KMS-11 (cell line): Measurements from ENCODE around the gene MYL1.

ENCODE experiments used
- H2AFZ ChIP-seq: fragments of 200-600 bp; sonication (generic); 2 replicates; pipeline ENCODE4 v1.6.1; 2016; ENCODE audit warnings: antibody characterized with exemption, mixed run types, low read depth
- H3K27ac ChIP-seq: fragments of 200-600 bp; sonication (generic); 2 replicates; pipeline ENCODE4 v1.6.1; 2016; ENCODE audit warnings: mild to moderate bottlenecking, mixed run types
- H3K27me3 ChIP-seq: fragments of 200-600 bp; sonication (generic); 2 replicates; pipeline ENCODE4 v1.6.1; 2017; ENCODE audit warnings: mild to moderate bottlenecking, low read depth, mixed run types, moderate library complexity; ENCODE audit not compliant: insufficient read depth
- H3K36me3 ChIP-seq: fragments of 200-600 bp; sonication (generic); 2 replicates; pipeline ENCODE4 v1.6.1; 2017; ENCODE audit warnings: mild to moderate bottlenecking, mixed run types; ENCODE audit not compliant: insufficient read depth
- H3K4me1 ChIP-seq: fragments of 200-600 bp; sonication (generic); 2 replicates; pipeline ENCODE4 v1.6.1; 2016; ENCODE audit warnings: mild to moderate bottlenecking, low read depth, mixed run types; ENCODE audit not compliant: poor library complexity, severe bottlenecking
- H3K4me2 ChIP-seq: fragments of 200-600 bp; sonication (generic); 2 replicates; pipeline ENCODE4 v1.7.0; 2016; ENCODE audit warnings: mild to moderate bottlenecking, mixed run types
- H3K4me3 ChIP-seq: fragments of 200-600 bp; sonication (generic); IDR thresholded peaks from 2 replicates; pipeline ENCODE4 v1.6.1; 2017; ENCODE audit warnings: low read depth, low read length, mixed read lengths; ENCODE audit not compliant: insufficient read depth
- H3K79me2 ChIP-seq: fragments of 200-600 bp; sonication (generic); 2 replicates; pipeline ENCODE4 v1.6.1; 2016; ENCODE audit warnings: low read depth, mixed run types; ENCODE audit not compliant: insufficient read depth
- H3K9ac ChIP-seq: fragments of 200-600 bp; sonication (generic); 2 replicates; pipeline ENCODE4 v1.6.1; 2016; ENCODE audit warnings: mild to moderate bottlenecking, mixed run types
- H4K20me1 ChIP-seq: fragments of 200-600 bp; sonication (generic); 2 replicates; pipeline ENCODE4 v1.6.1; 2016; ENCODE audit warnings: mild to moderate bottlenecking, mixed run types; ENCODE audit not compliant: insufficient read depth
- CTCF ChIP-seq: fragments of 200-600 bp; sonication (generic); conservative IDR thresholded peaks from 2 replicates; pipeline ENCODE4 v1.6.1; 2017; ENCODE audit warnings: low read depth, mild to moderate bottlenecking, antibody characterized with exemption, low read length, moderate library complexity, mixed read lengths

The MYL1 gene

GRCh38 chr2:210323003-210323402, 8.0 kb upstream of the MYL1 start:
- H3K4me2 ChIP-seq: no peak overlapping the region
- no peak overlapping the region for H3K4me3 ChIP-seq
- no peak overlapping the region for H3K27ac ChIP-seq
- no peaks in the 10 kb centered on the region for H3K27me3 ChIP-seq
- H3K9ac ChIP-seq: no peak overlapping the region
- no peaks in the 10 kb centered on the region for H3K4me1 ChIP-seq
- no peak for TF ChIP-seq CTCF
- no peaks in the 10 kb centered on the region for H3K79me2 ChIP-seq
- H2AFZ ChIP-seq: no peak overlapping the region
- no peaks in the 10 kb centered on the region for H4K20me1 ChIP-seq
- no peaks in the 10 kb centered on the region for H3K36me3 ChIP-seq

GRCh38 chr2:210318891-210319290, 3.9 kb upstream of the MYL1 start:
- H3K79me2 ChIP-seq: no peaks in the 10 kb centered on the region
- no peaks in the 10 kb centered on the region for H3K36me3 ChIP-seq
- H3K4me1 ChIP-seq: no peaks in the 10 kb centered on the region
- no peaks in the 10 kb centered on the region for H4K20me1 ChIP-seq
- H3K27me3 ChIP-seq: no peaks in the 10 kb centered on the region
- H3K27ac ChIP-seq: no peak overlapping the region
- no peak for TF ChIP-seq CTCF
- H3K4me3 ChIP-seq: no peak overlapping the region
- H3K4me2 ChIP-seq: no peak overlapping the region
- no peak overlapping the region for H2AFZ ChIP-seq
- H3K9ac ChIP-seq: no peak overlapping the region

- Histone ChIP-seq H2AFZ (no peak overlapping the region), H3K4me2 (no peak overlapping the region), H3K9ac (no peak overlapping the region), H3K4me1 (no peaks in the 10 kb centered on the region), H3K4me3 (no peak overlapping the region), H3K79me2 (no peaks in the 10 kb centered on the region), H3K36me3 (no peaks in the 10 kb centered on the region), H3K27me3 (no peaks in the 10 kb centered on the region), H3K27ac (no peak overlapping the region), H4K20me1 (no peaks in the 10 kb centered on the region)
- TF ChIP-seq CTCF: no peak
Measured at GRCh38 chr2:210318486-210318885, 3.5 kb upstream of the MYL1 start.

- Histone ChIP-seq H3K27me3 (no peaks in the 10 kb centered on the region), H3K9ac (no peak overlapping the region), H4K20me1 (no peaks in the 10 kb centered on the region), H3K4me3 (no peak overlapping the region), H3K27ac (no peak overlapping the region), H3K4me2 (no peak overlapping the region), H2AFZ (no peak overlapping the region), H3K4me1 (no peaks in the 10 kb centered on the region), H3K79me2 (no peaks in the 10 kb centered on the region), H3K36me3 (no peaks in the 10 kb centered on the region)
- TF ChIP-seq CTCF: no peak
Measured at GRCh38 chr2:210310550-210310949, 4.4 kb downstream of the MYL1 start.
